HG02970 (cell line): ENCODE data around the gene PLIN1.

Experiments
- ATAC-seq: cut with Tn5 transposase; IDR thresholded peaks from one replicate; pipeline ENCODE4 v1.9.1; 2021; ENCODE audit warnings: mild to moderate bottlenecking, moderate library complexity, moderate number of reproducible peaks; ENCODE audit not compliant: unreplicated experiment, low FRiP score

The PLIN1 gene

GRCh38 chr15:89672221-89673164, 6.7 kb downstream of the PLIN1 start:
- ATAC-seq = no peak

- no peak for ATAC-seq
Measured at GRCh38 chr15:89671687-89672086, 7.5 kb downstream of the PLIN1 start.

GRCh38 chr15:89670971-89671560, 8.1 kb downstream of the PLIN1 start:
- no peak for ATAC-seq

- no peak for ATAC-seq
Measured at GRCh38 chr15:89669941-89670340, 9.2 kb downstream of the PLIN1 start.

- ATAC-seq = no peak
Measured at GRCh38 chr15:89669309-89669865, 9.8 kb downstream of the PLIN1 start.

GRCh38 chr15:89668171-89668570, 11.0 kb downstream of the PLIN1 start:
- ATAC-seq = no peak

- no peak for ATAC-seq
Measured at GRCh38 chr15:89667706-89667960, 11.5 kb downstream of the PLIN1 start.

- ATAC-seq = no peak
Measured at GRCh38 chr15:89666858-89667705, 12.1 kb downstream of the PLIN1 start.

- ATAC-seq = no peak
Measured at GRCh38 chr15:89666184-89666857, 12.8 kb downstream of the PLIN1 start.

- no peak for ATAC-seq
Measured at GRCh38 chr15:89665449-89666181, 13.6 kb downstream of the PLIN1 start.

GRCh38 chr15:89664441-89665350, 14.5 kb downstream of the PLIN1 start:
- ATAC-seq = no peak

GRCh38 chr15:89662893-89663626, 16.1 kb downstream of the PLIN1 start:
- ATAC-seq = no peak

GRCh38 chr15:89660556-89660955, 18.6 kb downstream of the PLIN1 start:
- no peak for ATAC-seq

- no peak for ATAC-seq
Measured at GRCh38 chr15:89659295-89659694, 19.9 kb downstream of the PLIN1 start.

- ATAC-seq = no peak
Measured at GRCh38 chr15:89657686-89658200, 21.4 kb downstream of the PLIN1 start.

- no peak for ATAC-seq
Measured at GRCh38 chr15:89656116-89656815, 22.9 kb downstream of the PLIN1 start.
